D341Med (cell line): Measurements from ENCODE around the gene OR10R2.

Experiments used
- DNase-seq: peaks from one replicate; pipeline ENCODE4 v3.0.0; 2012; ENCODE audit warnings: low spot score

OR10R2 gene

GRCh38 chr1:158527190-158527815 is 55.3 kb downstream of the OR10R2 start:
- no peak for DNase-seq
